Measurements from ENCODE around the gene APOL4. TPM values are rescaled to one million over a fixed set of nuclear protein-coding genes. Genes with fewer than 3 reads are reported as not detected.

APOL4 gene
- total and polyA plus RNA-seq, 9 donors: 8.4 to 22.7 (median 21.0) TPM

DNA sequence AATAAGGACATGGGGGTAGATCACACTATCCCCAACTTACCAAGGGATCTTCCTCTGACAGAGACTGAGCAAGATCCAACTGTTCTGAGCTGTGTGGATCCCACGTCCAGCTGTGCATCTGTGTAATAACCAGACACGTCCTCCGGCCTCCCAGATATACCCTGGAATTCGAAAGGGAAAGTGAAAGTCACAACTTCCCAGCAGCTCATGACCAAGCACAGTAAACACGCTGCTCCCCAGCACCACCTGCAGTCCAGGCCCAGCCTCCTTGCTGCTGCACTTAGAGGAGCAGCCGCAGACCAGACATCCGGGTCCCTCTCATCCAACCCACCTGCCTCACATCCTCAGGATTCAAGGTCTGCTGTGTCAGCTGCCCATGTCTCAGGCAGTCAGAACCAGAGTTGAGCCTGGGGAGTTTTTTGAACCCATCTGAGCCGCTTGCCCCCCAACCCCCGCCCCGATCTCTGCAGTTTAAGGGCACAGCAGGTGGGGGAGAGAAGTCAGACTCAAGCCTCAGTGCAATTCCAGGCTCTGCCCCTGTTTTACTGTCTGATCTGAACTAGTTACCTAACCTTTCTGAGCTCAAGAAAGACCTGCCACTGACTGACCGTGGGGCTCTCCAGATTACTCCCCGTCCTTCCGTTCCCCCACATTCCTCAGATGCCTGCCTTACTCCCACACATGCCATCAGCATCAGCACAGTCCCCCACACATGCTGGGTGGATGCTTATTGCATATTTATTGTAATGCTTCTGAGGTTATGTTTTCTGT is 38.0 kb upstream of the APOL4 start, which contains the start of gene APOL2:
TSS of gene APOL2 (minus strand) at position 127 of the 771 bp plus-strand sequence. CDS start 6,365 bp downstream, outside the sequence.
- DNase-seq: peak; percentile 98
- Histone ChIP-seq H3K4me3 (ENCODE audit: low read length) (peak within 1 kb of the TSS; percentile 66), H3K4me1 (ENCODE audit: control insufficient read depth, insufficient read depth, low read length) (peaks cover 51% of the 10 kb centered on the region), H3K9me3 (replicated peaks; ENCODE audit: control insufficient read depth, low read depth, low read length) (no peaks in the 10 kb centered on the region), H3K27me3 (ENCODE audit: control insufficient read depth, insufficient read depth, low read length) (no peaks in the 10 kb centered on the region), H3K27ac (ENCODE audit: low read length) (peak within 1 kb of the TSS; percentile 98), H3K36me3 (ENCODE audit: control insufficient read depth, insufficient read depth, low read length) (peaks cover 14% of the 10 kb centered on the region)
- 6% methylated on average over 11 of the region's 13 CpGs for WGBS (ENCODE audit: insufficient coverage)

- peaks cover 46% of the 10 kb centered on the region for H3K4me1 ChIP-seq (ENCODE audit: control insufficient read depth, insufficient read depth, low read length)
- WGBS (ENCODE audit: insufficient coverage): 10% methylated on average over 3 of the region's 4 CpGs
- no peaks in the 10 kb centered on the region for H3K27me3 ChIP-seq (ENCODE audit: control insufficient read depth, insufficient read depth, low read length)
- H3K9me3 ChIP-seq (replicated peaks; ENCODE audit: control insufficient read depth, low read depth, low read length): no peaks in the 10 kb centered on the region
- DNase-seq: no peak
- peak overlapping the region; percentile 66 for H3K4me3 ChIP-seq (ENCODE audit: low read length)
- H3K27ac ChIP-seq (ENCODE audit: low read length): peak overlapping the region; percentile 98
- peaks cover 14% of the 10 kb centered on the region for H3K36me3 ChIP-seq (ENCODE audit: control insufficient read depth, insufficient read depth, low read length)
These were observed 37.5 kb upstream of the APOL4 start for GRCh38 chr22:36239150-36239400.

- H3K9me3 ChIP-seq (replicated peaks; ENCODE audit: control insufficient read depth, low read depth, low read length): no peaks in the 10 kb centered on the region
- no peaks in the 10 kb centered on the region for H3K27me3 ChIP-seq (ENCODE audit: control insufficient read depth, insufficient read depth, low read length)
- peaks cover 41% of the 10 kb centered on the region for H3K4me1 ChIP-seq (ENCODE audit: control insufficient read depth, insufficient read depth, low read length)
- peak overlapping the region; percentile 66 for H3K4me3 ChIP-seq (ENCODE audit: low read length)
- peak; percentile 51 for DNase-seq
- H3K27ac ChIP-seq (ENCODE audit: low read length): peak overlapping the region; percentile 98
- WGBS (ENCODE audit: insufficient coverage): 35% methylated on average over 5 of the region's 5 CpGs
- peaks cover 17% of the 10 kb centered on the region for H3K36me3 ChIP-seq (ENCODE audit: control insufficient read depth, insufficient read depth, low read length)
These were observed 37.0 kb upstream of the APOL4 start for GRCh38 chr22:36238373-36239149.

- no peak for DNase-seq
- H3K27ac ChIP-seq (ENCODE audit: low read length): peak overlapping the region; percentile 98
- H3K4me1 ChIP-seq (ENCODE audit: control insufficient read depth, insufficient read depth, low read length): peaks cover 38% of the 10 kb centered on the region
- H3K36me3 ChIP-seq (ENCODE audit: control insufficient read depth, insufficient read depth, low read length): peaks cover 25% of the 10 kb centered on the region
- H3K4me3 ChIP-seq (ENCODE audit: low read length): peak overlapping the region; percentile 66
- no peaks in the 10 kb centered on the region for H3K27me3 ChIP-seq (ENCODE audit: control insufficient read depth, insufficient read depth, low read length)
- 77% methylated on average over 12 of the region's 12 CpGs for WGBS (ENCODE audit: insufficient coverage)
- no peaks in the 10 kb centered on the region for H3K9me3 ChIP-seq (replicated peaks; ENCODE audit: control insufficient read depth, low read depth, low read length)
These were observed 36.1 kb upstream of the APOL4 start for GRCh38 chr22:36237462-36238372.

DNA sequence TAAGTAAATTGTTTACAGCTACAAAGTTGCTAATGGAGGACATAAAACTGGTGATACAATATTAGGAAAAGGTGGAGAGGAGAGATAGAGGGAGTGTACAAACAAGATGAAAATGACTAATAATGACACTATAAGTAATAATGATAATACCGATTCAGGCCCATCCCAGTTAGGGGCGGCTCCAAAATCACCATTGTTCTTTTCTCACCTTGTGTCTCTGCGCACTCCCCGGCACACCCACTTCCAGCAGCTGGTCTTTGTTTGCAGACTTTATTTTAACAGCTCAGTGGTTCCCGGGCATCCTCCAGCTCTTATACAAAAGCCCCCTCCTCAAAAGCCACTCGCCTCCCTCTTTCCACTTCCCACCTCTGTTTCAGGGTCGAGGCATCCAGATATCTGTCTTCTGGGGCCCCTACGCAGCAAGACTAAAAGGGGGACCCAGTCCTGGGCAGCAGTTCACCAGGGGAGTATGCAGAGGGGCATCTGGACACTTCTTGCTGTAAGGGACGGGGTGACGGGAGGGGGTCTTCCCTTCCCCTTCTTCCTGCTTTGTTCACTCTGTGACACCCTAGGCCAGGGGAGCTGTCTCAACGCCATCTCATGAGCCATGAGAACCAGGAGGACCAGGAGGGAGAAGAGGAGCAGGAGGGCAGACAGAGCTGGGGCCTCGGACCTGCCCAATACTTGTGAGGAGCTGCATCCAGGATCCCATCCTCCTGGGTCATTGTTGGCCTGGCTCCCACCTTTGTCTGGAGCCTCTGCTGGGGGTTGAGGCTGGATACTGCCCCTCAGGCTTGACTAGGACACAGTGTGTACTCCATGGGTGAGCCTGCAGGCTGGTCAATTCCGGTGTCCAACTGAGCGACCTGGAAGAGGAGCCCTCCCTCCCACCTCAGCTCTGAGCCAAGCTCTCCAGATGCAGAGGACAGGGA is 35.0 kb upstream of the APOL4 start:
- Histone ChIP-seq H3K4me1 (ENCODE audit: control insufficient read depth, insufficient read depth, low read length) (peaks cover 38% of the 10 kb centered on the region), H3K27me3 (ENCODE audit: control insufficient read depth, insufficient read depth, low read length) (no peaks in the 10 kb centered on the region), H3K27ac (ENCODE audit: low read length) (no peak overlapping the region), H3K9me3 (replicated peaks; ENCODE audit: control insufficient read depth, low read depth, low read length) (no peaks in the 10 kb centered on the region), H3K36me3 (ENCODE audit: control insufficient read depth, insufficient read depth, low read length) (peaks cover 35% of the 10 kb centered on the region), H3K4me3 (ENCODE audit: low read length) (no peak overlapping the region)
- no peak for DNase-seq
- WGBS (ENCODE audit: insufficient coverage): 86% methylated on average over 6 of the region's 14 CpGs

- no peaks in the 10 kb centered on the region for H3K27me3 ChIP-seq (ENCODE audit: control insufficient read depth, insufficient read depth, low read length)
- WGBS (ENCODE audit: insufficient coverage): 44% methylated on average over 1 of the region's 3 CpGs
- H3K4me1 ChIP-seq (ENCODE audit: control insufficient read depth, insufficient read depth, low read length): peaks cover 38% of the 10 kb centered on the region
- no peak overlapping the region for H3K27ac ChIP-seq (ENCODE audit: low read length)
- peaks cover 46% of the 10 kb centered on the region for H3K36me3 ChIP-seq (ENCODE audit: control insufficient read depth, insufficient read depth, low read length)
- no peak overlapping the region for H3K4me3 ChIP-seq (ENCODE audit: low read length)
- no peaks in the 10 kb centered on the region for H3K9me3 ChIP-seq (replicated peaks; ENCODE audit: control insufficient read depth, low read depth, low read length)
- DNase-seq: no peak
These were observed 34.0 kb upstream of the APOL4 start for GRCh38 chr22:36235585-36235984.

DNA sequence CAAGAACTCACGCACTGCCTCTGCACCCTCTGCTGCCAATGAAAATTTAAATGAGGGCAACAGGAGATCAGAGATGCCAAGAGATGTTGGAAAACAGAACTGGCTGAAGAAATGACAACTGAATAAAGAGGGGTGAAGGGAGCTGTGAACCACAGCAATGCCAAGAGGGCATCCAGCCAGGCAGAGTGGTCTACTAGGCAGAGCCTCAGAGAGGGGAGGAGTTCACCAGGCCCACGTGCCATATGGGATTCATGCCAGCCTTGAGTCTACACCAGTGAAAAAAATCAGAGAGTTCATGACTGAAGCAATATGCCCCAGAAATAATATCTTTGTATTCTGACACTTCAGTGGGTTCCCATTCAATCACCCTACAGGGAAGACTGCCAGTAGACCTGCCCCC is 33.3 kb upstream of the APOL4 start:
- Histone ChIP-seq H3K27ac (ENCODE audit: low read length) (no peak overlapping the region), H3K4me3 (ENCODE audit: low read length) (no peak overlapping the region), H3K4me1 (ENCODE audit: control insufficient read depth, insufficient read depth, low read length) (peaks cover 37% of the 10 kb centered on the region), H3K36me3 (ENCODE audit: control insufficient read depth, insufficient read depth, low read length) (peaks cover 53% of the 10 kb centered on the region), H3K9me3 (replicated peaks; ENCODE audit: control insufficient read depth, low read depth, low read length) (no peaks in the 10 kb centered on the region), H3K27me3 (ENCODE audit: control insufficient read depth, insufficient read depth, low read length) (no peaks in the 10 kb centered on the region)
- WGBS (ENCODE audit: insufficient coverage): 82% methylated on average over 1 of the region's 2 CpGs
- no peak for DNase-seq

DNA sequence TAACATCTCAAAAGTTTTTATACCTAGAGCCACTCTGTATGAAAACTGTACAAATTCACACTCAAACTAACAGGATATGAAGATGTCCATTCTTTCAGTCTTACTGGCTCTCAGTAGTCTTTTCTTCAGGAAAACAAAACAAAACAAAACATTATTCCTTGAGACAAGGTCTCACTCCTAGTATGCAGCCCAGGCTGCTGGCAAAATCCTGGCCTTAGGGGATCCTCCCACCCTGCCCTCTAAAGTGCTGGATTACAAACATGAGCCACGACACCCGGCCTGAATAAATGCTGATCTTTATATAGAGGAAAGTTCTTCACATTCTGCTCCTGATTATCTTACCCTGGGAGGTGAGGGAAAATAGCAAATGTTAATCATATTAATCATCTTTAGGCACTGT is 32.6 kb upstream of the APOL4 start:
- Histone ChIP-seq H3K4me3 (ENCODE audit: low read length) (no peak overlapping the region), H3K27ac (ENCODE audit: low read length) (no peak overlapping the region), H3K27me3 (ENCODE audit: control insufficient read depth, insufficient read depth, low read length) (no peaks in the 10 kb centered on the region), H3K4me1 (ENCODE audit: control insufficient read depth, insufficient read depth, low read length) (peaks cover 32% of the 10 kb centered on the region), H3K9me3 (replicated peaks; ENCODE audit: control insufficient read depth, low read depth, low read length) (no peaks in the 10 kb centered on the region), H3K36me3 (ENCODE audit: control insufficient read depth, insufficient read depth, low read length) (peaks cover 54% of the 10 kb centered on the region)
- no peak for DNase-seq
- no CpG with 5 or more reads among the region's 2 CpGs for WGBS (ENCODE audit: insufficient coverage)

DNA sequence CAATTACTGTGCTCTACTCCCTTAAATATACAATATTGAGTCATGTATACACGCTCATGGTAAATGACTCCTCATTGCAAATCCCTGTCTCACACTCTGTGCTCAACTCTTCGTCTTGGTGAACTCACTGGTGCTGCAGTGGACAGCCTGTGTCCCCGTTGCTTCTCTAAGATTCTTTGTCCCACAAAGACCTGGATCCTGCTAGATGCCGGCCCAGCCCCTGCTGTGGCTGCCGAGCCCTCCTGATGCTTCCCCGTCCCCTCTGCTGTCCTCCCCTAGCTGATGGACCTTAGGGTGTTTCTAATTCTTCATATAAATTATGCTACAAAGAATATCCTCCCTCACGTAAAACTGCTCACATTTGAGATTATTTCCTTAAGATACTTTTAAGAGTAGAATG is 32.2 kb upstream of the APOL4 start:
- DNase-seq: no peak
- H3K36me3 ChIP-seq (ENCODE audit: control insufficient read depth, insufficient read depth, low read length): peaks cover 57% of the 10 kb centered on the region
- peaks cover 29% of the 10 kb centered on the region for H3K4me1 ChIP-seq (ENCODE audit: control insufficient read depth, insufficient read depth, low read length)
- no peak overlapping the region for H3K4me3 ChIP-seq (ENCODE audit: low read length)
- H3K27me3 ChIP-seq (ENCODE audit: control insufficient read depth, insufficient read depth, low read length): no peaks in the 10 kb centered on the region
- WGBS (ENCODE audit: insufficient coverage): 82% methylated on average over 2 of the region's 7 CpGs
- H3K9me3 ChIP-seq (replicated peaks; ENCODE audit: control insufficient read depth, low read depth, low read length): no peaks in the 10 kb centered on the region
- H3K27ac ChIP-seq (ENCODE audit: low read length): no peak overlapping the region

Data from muscle of leg (tissue), 11 donors.